GM19372 (cell line): ENCODE measurements around the gene PSMB10.
"Not testable (repeated sequence)": the region's sequence is repeated elsewhere in the genome, so short reads cannot be mapped to it uniquely, and the experiment has no call there.

Experiments used
- ATAC-seq: cut with Tn5 transposase; IDR thresholded peaks from one replicate; pipeline ENCODE4 v1.9.1; 2021; ENCODE audit warnings: mild to moderate bottlenecking, low read depth, moderate library complexity; ENCODE audit not compliant: unreplicated experiment

PSMB10 gene

DNA sequence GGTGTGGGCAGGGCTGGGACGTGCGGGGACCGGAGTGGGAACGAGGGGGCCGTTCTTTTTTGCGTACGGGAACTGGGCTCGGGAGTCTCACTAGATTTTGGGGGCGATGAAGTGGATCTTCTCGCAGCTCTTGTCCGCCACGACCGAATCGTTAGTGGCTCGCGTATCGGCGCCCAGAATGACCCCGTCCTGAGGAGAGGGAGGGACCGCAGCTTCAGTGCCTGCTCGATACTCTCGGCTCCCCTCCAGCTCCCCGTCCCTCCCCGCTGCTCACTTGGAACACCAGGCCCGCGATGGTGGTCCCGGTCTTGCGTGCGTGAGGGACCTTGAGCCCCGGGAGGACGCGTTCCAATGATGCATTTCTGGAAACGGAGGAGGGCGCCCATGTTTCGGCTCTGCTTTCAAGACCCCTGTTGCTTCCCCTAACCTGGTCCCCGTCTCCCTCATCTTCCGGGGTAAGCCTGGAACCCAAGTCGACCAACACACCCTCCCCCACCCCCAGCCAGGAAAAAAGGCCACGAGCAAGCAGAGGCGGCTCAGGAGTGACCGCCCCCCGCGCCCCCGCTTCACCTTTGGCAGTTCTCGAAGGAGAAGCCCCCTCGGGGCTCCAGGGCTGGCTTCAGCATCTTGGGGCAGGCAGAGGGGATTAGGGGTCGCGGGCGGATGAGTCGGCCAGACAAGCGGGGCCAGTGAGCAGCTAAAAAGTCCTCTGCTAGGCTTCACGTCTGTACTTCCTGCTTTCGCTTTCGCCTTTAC is at the start of gene PSMB10:
Gene PSMB10, minus strand, starts transcription at position 727 of the 756 bp plus-strand sequence. Its CDS starts 101 bp downstream, at position 626.
- peak; percentile 6 for ATAC-seq

DNA sequence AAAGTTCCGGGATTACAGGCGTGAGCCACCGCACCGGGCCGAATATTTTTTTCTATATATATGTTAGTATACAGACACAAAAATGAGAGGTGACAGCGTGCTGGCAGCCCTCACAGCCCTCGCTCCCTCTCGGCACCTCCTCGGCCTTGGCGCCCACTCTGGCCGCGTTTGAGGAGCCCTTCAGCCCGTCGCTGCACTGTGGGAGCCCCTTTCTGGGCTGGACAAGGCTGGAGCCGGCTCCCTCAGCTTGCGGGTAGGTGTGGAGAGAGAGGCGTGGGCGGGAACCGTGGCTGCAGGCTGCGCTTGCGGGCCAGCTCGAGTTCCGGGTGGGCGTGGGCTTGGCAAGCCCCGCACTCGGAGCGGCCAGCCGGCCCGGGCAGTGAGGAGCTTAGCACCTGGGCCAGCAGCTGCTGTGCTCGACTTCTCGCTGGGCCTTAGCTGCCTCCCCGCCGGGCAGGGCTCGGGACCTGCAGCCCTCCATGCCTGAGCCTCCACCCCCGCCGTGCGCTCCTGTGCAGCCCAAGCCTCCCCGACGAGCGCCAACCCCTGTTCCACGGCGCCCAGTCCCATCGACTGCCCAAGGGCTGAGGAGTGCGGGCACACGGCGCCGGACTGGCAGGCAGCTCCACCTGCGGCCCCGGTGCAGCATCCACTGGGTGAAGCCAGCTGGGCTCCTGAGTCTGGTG is 45.5 kb upstream of the PSMB10 start:
- ATAC-seq, result no peak

DNA sequence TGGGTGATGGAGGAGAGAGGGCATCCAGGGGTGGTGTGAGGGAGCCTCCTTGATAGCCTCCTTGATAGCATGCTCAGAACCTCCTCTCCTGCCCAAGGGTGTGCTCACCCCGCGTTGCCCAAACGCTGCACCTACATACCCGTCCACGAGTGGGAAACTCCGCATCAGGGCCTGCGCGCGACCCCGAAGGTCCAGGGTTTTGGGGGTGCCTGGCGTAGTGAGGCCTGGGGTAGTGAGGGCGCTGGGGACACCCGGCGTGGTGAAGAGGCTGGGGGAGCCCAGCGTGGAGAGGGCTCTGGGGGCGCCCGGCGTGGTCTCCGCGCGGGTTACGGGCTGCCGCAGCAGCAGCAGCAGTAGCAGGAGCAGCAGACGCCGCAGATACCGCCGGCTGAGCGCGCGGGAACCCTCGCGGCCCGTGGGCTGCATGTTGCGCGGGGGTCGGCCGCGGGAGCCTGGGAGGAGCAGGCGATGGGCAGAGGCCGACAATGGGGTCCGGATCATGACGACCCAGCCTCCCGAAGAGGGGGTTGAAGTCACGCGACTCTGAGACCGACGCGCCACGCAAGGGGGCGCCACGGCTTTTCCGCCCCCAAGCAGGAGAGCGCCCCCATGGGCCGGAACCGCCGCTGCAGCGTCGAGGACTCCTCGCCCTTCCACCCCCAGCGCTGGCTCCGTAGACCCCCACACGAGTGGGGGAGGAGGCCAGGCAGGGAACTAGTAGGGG is 43.5 kb upstream of the PSMB10 start, which contains the start of gene DPEP3:
Gene DPEP3, minus strand, starts transcription at position 545 of the 724 bp plus-strand sequence. Its CDS starts 119 bp downstream, at position 426.
- ATAC-seq, result no peak

DNA sequence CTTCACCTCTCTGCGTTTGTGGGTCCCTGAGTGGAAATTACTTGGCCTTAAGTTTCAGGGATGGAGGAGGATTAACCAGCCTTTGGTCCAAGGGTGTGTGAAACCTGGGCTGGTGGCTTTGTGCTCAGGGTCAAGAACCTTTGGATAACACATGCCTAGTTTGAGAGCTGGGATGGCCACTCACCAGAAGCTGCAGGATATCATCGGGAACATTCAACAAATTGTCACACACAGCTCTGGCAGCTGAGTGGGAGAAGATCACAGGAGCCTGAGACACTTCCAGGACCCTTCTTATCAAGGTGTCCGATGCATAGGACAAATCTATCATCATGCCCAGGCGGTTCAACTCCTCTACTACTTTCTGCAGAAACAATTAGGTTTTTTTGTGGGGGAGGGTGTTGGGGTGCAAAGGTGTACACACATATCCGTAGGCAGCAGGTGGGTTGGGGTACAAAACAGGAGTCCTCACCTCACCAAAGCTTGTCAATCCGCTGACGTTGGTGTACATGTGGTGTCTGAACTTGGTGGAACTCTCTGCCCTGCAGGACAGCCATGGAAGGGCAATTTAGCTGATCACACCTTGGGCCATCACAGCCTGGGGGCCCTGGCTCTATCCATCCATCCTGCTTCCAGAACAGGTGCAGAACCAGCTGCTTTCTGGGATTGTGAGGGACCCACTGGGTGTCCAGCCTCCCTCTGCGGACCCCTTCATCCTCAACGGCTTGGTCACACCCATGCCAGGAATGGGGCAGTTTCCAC is 41.0 kb upstream of the PSMB10 start:
- no peak for ATAC-seq

DNA sequence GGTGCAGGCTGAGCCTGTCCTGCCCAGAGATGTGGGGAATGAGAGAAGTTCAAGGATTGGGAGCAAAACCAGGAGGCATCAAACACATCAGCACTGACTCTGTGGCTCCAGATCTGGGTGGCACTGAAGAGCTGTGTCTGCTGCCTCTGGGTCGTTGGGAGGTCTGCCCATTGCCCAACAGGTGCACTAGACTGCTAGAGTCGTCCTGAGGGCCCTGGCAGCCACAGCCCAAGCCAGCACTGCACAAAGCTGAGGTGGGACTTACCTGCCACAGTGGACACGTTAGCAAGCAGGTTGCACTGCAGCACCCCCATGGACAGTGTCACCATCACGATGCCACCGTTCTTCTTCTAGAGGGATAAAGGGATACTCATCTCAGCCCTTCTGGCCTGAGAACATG is 40.4 kb upstream of the PSMB10 start:
- ATAC-seq, result no peak

DNA sequence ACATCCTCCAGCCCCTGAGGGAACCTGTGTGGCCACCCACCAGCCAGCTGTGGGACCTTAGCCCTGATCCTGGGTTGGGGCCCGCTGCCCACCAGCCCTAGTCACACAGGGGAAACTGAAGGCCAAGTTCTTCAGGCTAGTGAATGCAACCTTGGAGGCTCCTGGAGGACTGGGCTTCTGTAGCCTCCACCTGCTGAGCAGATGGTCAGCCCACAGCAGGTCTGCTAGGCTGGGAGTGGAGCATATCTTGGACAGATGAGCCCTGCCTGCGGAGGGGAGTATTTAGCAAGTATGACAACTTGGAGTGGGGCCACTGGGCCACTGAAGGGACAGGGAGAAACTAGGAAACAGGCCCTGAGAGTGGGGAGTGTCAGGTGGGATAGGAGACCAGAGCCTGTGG is 39.6 kb upstream of the PSMB10 start:
- ATAC-seq, result no peak

DNA sequence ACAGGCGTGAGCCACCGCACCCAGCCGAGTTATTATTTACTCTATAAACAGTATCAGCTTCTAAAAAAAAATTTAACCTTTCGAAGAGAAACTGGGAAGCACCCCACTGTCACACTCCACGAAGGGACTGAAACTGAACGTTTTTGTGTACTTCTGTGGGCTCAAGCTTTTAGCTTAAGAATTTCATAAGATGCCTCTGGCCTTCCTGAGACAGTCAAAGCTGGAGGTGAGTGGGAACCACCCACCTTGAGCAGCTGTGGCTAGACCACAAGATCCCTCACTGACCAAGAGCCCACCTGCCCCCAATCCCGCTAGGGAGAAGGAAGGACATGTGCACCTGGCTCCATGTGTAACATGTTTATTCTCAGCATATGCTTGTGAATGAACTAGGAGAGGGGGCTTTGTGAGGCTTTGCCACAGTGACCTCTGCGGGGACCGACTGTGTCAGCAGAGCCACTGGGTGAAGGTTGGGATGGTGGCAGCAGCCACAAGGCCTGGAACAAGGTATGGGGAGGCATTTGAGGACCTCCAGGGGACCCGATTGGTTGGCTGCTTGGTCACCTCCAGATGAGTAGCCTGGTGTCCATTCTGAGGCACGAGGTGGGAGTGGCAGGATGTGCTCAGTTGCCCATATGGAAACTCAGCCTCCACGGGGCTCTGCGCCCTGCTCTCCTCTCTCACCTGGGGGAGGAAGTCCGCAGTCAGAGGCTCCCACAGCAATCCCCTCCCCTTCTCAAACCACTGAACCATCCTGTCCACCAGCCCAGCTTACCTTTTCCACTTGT is 38.9 kb upstream of the PSMB10 start:
- no peak for ATAC-seq

DNA sequence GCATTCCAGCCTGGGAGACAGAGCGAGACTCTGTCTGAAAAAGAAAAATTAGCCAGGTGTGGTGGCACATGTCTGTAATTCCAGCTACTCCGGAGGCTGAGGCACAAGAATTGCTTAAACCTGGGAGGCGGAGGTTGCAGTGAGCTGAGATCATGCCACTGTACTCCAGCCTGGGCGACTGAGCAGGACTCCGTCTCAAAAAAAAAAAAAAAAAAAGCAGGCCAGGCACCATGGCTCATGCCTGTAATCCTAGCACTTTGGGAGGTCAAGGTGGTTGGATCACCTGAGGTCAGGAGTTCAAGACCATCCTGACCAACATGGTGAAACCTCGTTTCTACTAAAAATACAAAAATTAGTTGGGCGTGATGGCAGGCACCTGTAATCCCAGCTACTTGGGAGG is 35.6 kb upstream of the PSMB10 start:
- ATAC-seq, result not testable (repeated sequence)

DNA sequence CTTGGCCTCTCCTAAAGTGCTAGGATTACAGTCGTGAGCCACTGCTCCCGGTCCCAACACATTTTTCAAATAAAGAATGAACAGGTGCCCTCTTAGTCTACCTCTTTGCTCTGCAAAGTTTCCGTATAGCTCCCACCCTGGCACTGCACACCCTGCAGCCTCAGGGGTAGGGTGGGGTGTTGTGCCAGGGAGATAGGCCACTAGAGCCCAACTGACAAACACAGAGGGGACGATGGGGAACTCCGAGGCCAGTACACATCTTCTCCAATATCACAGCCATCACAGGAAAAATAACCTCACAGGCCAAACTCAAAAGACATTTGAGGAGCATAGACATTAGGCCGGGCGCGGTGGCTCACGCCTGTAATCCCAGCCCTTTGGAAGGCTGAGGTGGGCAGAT is 34.5 kb upstream of the PSMB10 start:
- ATAC-seq, result no peak

DNA sequence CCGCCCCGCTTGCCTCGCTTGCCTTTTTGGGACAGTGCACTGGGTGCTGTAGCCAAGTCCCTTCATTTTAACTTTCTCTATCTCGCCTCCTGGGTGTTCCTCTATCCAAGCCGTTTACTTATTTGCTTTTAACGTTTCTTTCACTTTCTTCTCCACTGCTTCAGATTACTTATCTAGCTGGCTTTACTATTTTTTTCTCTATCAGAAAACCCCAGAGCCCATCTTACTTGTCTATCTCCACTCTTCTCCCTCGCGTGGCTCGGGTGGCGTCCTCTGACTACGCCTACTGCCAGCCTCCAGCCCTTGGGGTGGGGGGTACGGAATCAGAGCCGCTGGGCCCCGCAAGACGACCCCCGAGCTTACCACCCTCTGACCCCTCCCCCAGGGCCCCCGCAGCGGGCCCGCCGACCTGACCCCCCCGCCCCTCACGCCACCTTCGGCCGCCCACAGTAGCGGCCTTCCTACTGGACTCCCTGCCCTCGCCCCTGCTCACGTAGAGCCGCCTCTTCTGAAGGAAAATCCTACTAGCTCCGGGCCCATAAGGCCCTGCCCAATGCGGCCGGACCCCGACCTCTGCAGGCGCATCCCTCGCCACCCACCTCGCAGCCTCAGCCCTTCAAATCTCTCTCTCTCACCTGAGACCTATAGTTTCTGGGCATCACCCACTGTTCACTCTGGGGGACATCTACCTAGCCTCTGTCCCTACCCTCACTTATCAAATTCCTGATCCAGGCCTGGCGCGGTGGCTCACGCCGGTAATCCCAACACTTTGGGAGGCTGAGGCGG is 32.8 kb upstream of the PSMB10 start:
- no peak for ATAC-seq

DNA sequence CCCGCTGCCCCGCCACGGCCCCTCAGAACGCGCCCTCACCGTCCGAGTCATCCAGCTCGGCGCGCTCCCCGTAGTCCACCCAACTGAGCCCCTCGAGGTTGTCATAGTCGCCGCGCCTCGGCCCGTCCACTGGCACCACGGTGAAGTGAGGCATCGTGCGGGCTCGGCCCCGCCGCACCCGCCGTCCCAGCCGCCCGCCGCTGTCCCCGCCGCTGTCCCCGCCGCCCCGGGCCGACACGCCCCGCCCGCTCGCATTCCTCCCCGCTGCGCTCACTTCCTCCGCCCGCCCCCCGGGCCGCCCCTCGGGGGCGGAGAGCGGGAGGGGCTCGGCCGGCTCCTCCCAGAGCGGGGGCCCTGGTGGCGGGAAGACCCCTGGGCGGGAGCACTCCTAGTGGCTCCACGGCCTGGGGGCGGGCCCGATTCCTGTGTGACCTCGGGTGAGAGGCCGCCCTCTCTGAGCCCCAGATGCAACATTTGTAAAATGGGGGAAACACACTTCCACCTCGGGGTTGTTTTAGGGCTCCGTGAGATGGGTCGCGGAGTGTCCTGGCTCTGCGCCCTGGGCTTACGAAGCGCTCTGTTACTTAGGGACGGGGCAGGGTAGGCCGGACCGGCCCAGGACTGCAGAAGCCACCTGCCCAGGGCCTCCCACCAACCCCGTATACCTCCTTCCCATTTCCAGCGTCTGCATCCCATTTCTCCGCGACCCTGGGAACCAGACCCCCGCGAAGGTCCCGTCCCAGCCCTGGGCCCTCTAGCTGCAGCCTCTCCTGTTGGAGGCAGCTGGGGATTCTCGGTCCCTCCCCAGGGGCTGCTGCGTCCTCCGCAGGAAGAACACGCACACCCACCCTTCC is 32.0 kb upstream of the PSMB10 start, which contains the start of gene SLC12A4:
Gene SLC12A4, minus strand, starts transcription at position 238 of the 854 bp plus-strand sequence. Its CDS starts 84 bp downstream, at position 154.
- ATAC-seq, result peak; percentile 78

DNA sequence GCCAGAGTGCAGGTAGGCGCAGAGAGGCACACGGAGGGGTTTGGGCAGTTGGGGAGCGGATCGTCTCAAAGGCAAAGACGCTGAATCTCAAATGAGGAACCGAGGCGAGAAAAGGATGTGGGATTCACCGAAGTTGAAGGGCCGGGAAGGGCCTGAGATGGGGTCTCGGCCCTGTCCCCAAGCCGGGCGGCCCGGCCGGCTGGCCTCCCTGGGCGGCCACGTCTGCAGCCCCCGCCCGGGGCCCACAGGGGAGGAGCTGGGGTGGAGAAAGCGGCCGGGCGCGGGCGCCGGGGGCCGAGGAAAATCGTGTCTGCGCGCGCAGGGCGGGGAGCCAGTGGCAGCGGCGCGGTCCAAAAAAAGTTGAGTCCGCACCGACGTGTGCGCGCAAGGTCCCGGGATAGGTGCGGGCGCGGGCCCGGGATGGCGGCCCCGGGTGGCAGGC is 31.3 kb upstream of the PSMB10 start:
- ATAC-seq, result peak; percentile 24

DNA sequence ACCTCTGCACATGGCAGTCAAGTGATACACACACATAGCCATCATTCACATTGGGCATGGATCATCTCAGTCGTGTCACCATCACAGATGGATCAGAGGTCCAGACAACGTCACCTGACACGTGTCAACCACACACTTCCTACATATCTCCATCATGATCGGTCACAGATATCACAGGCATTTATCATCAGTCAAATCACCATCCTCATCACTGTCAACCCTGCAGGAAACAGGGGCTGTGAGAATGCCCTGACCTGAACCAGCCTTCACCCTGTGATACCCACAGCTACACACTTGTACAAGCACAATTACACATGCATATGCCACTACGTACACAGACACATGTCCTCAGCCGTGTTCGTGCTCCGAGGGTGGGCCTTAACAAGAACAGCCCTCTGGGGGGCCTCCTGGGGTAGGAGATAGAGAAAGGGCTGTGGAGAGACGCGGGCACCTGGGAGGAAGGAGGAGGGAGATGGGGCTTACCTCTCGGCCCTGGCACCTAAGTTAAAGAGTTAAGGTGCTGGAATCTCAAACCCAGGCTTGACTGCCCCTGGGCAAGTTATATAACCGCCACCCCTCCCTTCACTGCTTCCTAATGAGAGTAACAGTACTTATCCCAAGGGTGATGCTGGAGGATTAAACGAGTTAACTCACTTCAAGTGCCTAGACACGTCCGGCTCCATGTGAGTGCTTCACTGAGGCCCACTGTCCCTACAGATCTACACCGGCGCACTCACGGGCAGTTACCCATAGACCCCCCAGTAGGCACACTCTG is 30.7 kb upstream of the PSMB10 start:
- no peak for ATAC-seq

DNA sequence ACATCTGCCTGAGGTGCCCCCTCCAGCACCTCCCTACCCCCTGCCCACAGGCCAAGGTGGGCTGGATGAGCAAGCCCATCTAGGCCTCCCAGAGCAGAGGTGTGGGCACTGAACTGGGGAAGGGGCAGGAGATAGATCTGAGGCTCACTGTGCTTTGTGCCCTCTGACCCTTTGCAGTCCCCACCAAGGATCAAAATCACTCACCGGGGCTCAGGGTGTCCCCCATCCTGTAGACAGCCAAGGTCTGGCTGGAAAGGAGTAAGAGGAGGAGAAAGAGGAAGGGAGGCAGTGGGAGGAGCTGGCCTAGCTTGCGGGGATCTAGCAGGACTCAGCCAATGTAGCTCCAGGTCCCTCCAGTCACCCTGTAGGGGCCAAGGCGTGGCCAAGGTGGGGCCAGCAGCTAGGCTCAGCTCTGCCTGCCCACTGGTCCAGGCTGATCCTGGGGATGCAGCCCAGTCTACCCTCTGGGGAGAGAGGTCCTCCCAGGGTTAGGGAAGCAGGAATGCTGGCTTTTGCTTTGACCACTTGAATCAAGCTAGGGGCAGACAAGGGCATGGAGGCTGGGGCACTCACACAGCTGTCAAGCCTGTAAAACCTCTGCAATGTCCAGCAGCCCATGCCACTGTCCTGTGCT is 30.0 kb upstream of the PSMB10 start:
- no peak for ATAC-seq

DNA sequence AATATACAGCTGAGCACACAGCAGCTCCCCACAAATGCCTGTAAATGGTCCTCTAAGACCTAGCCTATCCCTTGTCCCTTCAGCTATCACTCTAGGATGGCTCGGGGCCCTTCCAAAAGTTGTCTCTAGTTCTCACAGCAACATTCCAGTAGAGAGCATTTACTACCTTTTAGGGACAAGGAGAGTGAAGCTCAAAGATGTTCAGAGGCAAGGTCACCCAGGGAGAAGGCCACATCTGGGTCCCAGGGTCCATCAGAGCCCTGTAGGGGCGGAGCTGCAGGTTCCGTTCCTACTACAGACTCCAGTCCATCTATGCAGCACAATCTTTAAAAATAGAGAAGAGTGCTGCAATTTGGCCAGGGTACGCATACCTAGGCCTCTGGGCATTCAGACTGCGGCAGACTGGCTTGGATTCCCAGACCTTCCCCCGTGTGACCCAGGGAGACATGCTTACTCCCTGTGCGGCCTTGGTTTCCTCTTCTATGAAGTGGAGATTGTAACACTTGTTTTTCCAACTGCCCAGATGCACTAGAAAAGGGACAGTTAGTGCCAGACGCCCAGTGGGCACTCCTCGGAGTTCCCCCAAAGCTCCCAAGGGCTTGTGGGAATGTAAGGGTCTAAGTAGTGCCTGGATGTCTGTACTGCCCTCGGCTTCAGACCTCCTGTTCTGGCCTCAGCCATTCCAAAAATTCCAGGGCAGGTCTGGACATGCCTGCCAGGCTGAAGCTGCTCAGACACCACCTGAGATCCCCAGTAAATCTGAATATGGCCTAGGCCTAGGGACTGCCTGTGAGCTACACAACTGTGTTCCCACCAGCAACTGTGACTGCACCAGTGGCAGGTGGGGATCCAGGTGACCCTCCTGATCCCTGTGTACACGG is 29.3 kb upstream of the PSMB10 start:
- ATAC-seq, result no peak
